Left forelimb (tissue), 1 donor: ENCODE data around the gene ZNF433.
A peak's percentile ranks its signal among the peaks of the same experiment; 100 is the strongest.
"Not testable (repeated sequence)": the region's sequence is repeated elsewhere in the genome, so short reads cannot be mapped to it uniquely, and the experiment has no call there.

Source experiments
- DNase-seq: peaks from one replicate; pipeline ENCODE4 v3.0.0-alpha.2; 2018; ENCODE audit warnings: low spot score

ZNF433 gene

DNA sequence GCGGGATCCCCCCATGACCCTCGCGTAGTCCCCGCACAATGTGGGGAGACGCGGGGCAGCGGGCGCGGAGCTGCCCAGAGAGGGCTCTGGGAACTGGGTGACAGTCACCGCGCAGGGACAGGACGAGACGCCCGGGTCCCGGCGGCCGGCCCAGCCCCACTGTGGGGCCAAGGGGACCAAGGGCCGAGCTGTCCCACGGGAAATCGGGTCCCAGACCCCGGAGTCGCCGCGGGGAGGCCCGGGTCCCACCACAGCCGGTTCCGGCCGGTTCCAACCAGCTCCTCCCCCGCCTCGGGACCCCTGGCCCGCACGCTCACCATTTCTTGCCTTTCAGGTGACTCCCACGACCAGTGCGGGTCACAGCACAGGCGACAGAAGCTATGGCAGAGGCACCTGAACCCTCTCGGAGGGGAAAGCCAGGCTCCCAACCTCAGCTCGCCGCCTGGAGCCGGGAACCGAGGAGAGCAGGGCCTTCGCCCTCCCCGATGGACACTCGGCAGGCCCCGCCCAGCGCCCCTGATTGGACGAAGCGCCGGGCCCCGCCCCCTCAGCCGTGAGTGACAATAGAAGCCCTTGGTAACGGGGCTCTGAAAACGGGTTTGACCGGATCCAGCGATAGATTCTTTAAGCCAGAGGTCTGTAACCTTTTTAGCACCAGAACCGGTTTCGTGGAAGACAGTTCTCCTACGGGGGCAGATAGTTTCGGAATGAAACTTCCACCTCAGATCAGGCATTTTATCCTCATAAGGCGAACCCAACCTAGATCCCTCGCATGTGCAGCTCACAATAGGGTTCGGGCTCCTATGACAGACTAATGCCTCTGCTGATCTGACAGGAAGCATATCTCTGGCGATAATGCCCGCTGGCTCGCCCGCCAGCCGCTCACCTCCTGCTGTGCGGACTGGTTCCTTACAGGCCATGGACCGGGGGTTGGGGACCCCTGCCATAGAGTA is at the start of gene ZNF433:
TSS of gene ZNF433 (minus strand) at position 460 of the 953 bp plus-strand sequence. CDS start at position 320, 140 bp downstream.
- DNase-seq = peak; percentile 95

DNA sequence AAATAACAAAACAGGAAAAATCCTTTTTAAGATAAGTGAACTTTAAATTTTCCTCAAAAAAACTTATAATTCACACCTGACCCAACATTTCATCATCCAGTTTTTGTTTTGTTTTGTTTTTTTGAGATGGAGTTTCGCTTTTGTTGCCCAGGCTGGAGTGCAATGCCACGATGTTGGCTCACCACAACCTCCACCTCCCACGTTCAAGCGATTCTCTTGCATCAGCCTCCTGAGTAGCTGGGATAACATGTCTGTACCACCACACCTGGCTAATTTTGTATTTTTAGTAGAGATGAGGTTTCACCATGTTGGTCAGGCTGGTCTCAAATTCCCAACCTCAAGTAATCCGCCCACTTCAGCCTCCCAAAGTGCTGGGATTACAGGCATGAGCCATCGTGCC is 47.9 kb upstream of the ZNF433 start:
- DNase-seq = not testable (repeated sequence)

DNA sequence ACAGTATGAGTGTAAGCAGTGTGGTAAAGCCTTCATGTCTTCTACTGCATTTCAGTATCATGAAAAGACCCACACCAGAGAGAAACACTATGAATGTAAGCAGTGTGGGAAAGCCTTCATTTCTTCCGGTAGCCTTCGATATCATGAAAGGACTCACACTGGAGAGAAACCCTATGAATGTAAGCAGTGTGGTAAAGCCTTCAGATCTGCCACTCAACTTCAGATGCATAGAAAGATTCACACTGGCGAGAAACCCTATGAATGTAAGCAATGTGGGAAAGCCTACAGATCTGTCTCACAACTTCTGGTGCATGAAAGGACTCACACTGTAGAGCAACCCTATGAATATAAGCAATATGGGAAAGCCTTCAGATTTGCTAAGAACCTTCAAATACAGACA is 41.9 kb upstream of the ZNF433 start:
- no peak for DNase-seq

DNA sequence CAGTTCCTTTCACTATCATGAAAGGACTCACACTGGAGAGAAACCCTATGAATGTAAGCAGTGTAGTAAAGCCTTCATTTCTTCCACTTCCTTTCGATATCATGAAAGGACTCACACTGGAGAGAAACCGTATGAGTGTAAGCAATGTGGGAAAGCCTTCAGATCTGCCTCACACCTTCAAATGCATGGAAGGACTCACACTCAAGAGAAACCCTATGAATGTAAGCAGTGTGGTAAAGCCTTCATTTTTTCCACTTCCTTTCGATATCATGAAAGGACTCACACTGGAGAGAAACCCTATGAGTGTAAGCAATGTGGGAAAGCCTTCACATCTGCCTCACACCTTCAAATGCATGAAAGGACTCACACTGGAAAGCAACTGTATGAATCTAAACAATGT is 40.9 kb upstream of the ZNF433 start:
- DNase-seq = not testable (repeated sequence)

DNA sequence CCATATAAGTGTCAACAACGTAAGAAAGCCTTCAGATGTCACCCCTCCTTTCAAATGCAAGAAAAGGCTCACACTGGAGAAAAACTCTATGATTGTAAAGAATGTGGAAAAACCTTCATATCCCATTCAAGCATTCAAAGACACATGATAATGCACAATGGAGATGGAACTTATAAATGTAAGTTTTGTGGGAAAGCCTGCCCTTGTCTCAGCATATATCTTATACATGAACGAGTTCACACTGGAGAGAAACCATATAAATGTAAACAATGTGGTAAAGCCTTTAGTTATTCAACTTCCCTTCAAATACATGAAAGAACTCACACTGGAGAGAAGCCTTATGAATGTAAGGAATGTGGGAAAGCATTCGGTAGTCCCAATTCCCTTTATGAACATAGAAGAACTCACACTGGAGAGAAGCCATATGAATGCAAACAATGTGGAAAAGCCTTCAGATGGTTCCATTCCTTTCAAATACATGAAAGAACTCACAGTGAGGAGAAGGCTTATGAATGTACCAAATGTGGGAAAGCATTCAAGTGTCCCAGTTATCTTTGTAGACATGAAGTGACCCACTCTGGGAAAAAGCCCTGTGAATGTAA is 40.2 kb upstream of the ZNF433 start:
- no peak for DNase-seq

DNA sequence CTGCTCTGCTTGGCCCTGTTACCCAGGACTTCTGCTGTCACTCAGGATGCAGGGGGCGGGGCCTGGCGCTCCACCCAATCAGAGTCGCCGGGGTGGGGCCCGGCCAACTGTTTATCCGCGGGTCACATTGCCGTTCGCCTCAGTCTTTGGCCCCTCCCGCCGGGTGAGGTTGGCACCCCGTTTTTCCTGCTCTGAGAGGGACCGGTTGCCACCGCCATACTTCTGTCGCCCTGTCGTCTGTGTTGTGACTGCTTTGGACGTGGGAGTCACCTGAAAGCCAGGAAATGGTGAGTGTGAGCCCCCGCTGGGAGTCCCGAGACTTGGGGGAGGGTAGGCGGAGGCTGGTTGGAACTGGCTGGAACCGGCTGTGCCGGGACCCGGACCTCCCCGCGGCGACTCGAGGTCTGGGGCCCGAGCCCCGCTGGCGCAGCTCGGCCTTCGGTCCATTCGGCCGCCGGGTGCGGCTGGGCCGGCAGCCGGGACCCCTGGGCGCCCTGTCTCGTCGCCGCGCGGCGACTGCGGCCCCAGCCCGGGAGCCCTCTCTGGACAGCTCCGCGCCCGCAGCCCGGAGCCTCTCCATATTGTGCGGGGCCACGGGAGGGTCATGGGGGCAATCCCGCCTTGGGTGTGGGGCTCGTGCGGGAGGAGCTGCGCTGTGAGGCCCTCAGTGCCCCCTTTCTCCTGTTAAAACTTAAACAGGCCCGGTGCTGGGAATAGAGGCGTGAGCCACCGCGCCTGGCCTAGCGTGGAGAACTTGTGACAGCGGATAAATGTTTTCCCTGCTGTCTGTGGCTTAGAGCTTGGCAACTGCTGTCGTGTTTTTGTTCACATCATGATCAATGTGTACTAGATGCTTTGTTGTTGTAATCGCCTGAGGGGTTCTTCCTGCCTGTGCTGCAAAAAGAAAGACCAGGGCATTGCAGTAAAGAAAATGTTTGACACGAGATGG is 29.4 kb upstream of the ZNF433 start, which contains the start of gene ZNF844:
TSS of gene ZNF844 (plus strand) at position 142 of the 949 bp plus-strand sequence. CDS start at position 285, 143 bp downstream.
- peak; percentile 96 for DNase-seq

DNA sequence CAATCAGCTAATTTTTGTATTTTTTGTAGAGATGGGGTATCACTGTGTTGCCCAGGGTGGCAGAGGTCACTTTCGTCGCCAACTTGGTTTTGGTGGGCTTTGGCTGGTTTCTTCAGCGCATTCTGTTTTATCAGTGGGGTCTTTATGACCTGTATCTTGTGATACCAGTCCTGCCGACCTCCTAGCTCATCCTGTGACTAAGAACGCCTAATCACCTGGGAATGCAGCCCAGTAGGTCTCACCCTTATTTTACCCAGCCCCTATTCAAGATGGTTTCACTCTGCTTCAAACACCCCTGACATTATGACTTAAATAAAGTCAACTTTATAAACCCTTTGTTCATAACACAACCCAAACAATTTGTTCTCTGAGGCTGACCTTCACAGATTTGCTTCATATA is 20.3 kb upstream of the ZNF433 start:
- DNase-seq = no peak

DNA sequence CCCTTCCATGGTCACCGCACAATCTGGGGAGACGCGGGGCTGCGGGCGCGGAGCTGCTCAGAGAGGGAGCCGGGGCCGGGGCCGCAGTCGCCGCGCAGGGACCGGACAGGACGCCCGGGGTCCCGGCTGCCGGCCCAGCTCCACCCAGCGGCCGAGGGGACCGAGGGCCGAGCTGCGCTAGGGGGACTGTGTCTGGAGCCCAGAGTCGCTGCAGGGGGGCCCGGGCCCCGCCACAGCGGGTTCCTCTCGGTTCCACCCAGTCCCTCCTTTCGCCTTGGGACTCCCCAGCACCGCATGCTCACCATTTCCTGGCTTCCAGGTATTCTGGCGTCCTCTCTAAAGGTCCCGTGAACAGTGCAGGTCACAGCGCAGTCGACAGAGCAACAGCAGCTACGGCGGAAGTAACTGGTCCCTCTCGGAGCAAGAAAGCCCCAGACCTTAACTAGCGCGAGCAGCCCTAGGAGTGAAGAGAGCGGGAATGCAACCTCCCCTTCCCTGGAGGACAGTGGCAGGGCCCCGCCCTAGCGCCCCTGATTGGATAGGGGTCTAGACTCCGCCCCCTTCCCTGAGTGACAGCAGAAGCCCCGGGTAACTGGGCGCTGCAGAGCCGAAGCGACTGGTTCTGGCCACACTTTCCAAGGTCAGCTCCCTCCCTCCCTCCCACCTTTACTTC is 17.2 kb upstream of the ZNF433 start, which contains the start of gene ZNF878:
TSS of gene ZNF878 (minus strand) at position 465 of the 673 bp plus-strand sequence. CDS start at position 305, 160 bp downstream.
- peak; percentile 89 for DNase-seq

DNA sequence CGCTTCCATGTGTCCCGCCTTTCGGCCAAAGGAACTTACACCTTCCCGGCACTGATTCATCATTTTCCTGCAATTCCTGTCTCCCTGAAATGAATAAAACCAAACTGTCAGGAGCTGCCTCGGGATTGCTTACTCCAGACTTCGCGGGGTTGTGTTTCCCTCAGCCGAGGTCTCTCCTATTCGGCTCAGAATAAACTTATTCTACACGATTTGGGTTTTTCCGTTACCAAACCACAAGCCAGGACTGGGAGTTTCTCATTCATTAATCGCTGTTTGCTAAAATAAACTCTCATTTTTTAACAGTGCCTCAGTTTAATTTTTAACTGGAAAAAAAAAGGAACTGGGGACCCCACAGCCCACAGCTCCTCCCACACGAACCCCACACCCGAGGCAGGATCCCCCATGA is 16.6 kb upstream of the ZNF433 start:
- DNase-seq = no peak

DNA sequence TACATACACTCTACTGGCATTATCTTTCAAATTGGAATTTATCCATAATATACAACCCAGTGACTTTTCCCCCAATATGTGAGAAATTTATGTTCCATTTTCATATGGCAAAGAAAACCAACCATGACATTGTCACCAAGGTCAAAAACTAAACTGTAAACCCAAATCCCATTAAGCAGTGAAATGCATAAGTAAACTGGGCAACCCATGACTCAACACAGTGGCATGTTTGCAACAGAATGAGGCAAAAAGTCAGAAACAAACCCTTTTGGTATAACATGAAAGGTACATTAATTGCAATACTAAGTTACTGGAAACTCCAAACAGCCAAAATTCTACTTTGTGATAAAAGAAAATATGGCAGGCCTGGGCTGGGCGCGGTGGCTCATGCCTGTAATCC is 12.4 kb upstream of the ZNF433 start:
- DNase-seq = no peak

DNA sequence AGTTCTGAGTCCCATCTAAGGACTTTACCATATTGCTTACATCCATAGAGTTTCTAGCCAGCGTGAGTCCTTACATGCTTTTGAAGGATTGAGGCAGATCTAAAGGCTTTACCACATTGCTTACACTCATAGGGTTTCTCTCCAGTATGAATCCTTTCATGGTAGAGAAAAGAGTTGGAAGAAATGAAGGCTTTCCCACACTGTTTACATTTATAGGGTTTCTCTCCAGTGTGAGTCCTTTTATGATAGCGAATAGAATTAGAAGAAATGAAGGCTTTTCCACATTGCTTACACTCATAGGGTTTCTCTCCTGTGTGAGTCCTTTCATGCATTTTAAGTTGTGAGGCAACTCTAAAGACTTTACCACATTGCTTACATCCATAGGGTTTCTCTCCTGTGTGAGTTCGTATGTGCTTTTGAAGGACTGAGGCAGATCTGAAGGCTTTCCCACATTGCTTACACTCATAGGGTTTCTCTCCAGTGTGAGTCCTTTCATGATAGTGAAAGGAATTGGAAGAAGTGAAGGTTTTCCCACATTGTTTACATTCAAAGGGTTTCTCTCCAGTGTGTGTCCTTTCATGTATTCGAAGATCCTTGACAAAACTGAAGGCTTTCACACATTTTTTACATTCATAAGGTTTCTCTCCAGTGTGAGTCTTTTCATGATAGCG is 8.4 kb upstream of the ZNF433 start:
- DNase-seq = no peak

DNA sequence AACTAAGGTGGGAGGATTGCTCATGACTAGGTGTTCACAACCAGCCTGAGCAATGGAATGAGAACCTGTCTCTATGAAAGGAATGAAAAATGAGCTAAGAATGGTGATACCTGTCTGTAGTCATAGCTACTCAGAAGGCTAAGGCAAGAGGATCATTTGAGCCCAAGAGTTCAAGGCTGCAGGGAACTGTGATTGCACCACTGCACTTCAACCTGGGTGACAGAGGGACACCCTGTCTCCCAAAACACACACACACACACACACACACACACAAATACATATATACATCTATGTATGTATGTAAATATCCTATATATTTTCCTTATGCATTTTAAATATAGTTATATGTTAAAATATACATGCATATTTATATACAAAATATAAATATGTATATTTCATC is 7.4 kb upstream of the ZNF433 start:
- DNase-seq = no peak

DNA sequence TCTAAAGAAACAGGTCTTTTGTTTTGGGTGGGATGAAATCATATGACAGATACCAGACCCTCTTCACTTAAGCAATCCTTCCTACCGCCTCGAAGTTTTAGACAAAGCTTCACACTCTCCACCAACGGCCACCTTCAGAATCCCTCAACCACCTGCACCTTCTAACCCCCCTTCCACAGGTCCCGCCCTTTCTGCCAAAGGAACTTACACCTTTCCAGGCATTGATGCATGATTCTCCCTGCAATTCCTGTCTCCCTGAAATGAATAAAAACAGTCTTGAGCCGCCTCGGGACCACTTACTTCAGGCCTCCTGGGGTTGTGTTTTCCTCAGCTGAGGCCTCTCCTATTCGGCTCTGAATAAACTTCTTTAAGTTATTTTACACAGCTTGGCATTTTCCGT is 859 bp downstream of the ZNF433 start:
- no peak for DNase-seq

DNA sequence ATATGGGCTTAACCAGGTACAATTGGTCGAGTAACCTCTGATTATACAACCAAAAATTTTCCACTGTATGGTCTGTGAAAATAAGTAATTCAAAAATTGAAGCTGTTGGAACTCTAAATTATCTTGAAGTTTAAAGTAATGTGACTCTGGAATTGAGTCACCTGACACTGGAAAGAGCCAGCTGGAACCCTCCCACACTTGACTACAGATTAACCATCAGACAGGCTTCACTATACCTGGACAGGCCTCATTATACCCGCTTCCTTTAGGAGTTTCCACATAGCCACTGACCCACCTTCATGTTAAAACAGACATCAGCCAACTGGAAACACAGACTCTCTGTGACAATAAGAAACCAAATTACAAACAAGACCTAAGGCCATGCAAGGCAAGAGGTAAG is 1.3 kb downstream of the ZNF433 start:
- DNase-seq = no peak

DNA sequence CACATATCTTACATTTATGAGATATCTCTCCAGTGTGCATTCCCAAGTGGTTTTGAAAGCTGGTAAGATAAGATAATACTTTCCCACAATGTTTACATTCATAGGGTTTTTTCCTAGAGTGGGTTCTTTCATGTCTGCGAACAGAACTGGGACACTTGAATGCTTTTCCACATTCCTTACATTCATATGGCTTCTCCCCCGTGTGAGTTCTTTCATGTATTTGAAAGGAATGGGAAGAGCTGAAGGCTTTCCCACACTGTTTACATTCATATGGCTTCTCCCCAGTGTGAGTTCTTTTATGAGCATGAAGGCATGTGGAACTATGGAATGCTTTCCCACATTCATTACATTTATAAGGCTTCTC is 19.7 kb downstream of the ZNF433 start:
- no peak for DNase-seq

DNA sequence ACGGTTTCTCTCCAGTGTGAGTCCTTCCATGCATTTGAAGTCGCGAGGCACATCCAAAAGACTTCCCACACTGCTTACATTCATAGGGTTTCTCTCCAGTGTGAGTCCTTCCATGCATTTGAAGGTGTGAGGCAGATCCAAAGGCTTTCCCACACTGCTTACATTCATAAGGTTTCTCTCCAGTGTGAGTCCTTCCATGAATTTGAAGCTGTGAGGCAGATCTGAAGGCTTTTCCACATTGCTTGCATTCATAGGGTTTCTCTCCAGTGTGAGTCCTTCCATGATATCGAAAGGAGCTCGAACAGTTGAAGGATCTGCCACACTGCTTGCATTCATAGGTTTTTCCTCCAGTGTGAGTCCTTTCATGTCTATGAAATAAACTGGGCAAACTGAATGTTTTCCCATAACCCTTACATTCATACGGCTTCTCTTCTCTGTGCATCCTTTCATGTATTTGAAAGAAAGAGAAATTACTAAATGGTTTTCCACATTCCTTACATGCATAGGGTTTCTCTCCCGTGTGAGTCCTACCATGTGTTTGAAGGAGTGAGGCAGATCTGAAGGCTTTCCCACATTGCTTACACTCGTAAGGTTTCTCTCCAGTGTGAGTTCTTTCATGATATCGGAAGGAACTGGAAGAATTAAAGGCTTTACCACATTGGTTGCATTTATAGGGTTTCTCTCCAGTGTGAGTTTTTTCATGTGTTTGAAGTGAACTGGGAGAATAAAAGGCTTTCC is 20.3 kb downstream of the ZNF433 start:
- no peak for DNase-seq

DNA sequence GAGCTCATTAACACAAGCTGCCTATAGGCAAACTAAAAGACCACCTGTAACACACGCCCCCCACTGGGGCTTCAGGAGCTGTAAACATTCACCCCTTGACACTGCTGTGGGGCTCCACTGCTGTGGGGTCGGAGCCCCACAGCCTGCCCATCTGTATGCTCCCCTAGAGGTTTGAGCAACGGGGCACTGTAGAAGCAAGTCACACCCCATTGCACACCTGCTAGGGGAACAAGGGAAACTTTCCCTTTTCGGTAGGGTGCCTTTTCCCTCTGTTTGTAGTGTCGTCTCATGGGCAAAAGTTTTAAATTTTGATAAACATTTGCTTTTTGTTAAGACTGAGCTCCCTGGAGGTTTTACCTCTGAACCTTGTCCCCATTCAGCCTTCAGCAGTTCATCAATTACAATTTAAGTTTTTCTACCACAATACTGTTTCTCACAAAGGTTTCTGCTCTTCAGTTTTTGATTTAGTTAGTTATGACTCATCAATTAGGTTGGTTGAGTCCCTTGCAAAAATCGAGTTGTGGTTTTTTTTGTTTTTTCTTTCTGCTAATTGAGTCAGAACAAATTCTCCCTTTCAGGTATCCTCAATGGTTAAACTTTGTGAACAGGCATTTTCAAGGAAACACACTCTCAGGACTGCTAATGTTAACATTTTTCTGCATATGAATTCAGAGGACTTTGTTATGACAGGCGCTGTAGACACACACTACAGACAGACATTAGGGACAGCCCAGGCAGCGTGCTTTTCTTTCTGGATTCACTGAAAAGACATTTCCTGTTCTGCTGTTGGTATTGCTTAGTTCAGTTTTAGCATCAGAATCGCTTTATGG is 35.1 kb downstream of the ZNF433 start:
- no peak for DNase-seq

DNA sequence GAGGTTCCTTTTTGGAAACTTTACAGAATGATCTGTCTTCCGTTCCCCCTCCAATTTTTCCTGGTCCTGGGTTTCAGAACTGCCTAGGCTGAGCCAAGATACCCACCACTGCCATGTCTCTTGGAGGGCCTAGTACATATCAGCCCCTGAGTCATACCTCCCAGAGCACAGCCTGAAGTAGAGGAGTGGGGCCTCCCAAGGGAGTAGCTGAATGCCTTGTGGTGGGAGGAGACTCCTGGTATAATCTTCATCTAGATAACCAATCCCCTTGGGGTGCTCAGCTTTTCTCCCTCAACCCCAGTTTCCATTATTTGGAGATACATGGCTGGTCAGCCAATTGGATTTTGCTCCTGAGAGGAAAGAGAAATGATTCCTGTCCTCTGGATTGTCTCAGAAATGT is 40.3 kb downstream of the ZNF433 start:
- no peak for DNase-seq

DNA sequence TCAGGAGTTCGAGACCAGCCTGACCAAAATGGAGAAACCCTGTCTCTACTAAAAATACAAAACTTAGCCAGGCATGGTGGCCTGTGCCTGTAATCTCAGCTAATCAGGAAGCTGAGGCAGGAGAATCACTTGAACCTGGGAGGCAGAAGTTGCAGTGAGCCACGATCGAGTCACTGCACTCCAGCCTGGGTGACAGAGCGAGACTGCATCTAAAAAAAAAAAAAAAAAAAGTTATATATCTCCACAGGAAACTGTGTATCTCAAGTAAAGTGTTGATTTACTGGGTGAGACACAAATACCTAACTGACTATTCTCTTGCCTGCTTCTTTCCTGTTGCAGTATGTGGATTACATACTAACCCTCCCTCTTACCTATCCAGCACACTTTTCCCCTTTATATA is 43.6 kb downstream of the ZNF433 start:
- DNase-seq = not testable (repeated sequence)
